ENCODE data around the gene SMG6. TPM values are rescaled to one million over a fixed set of nuclear protein-coding genes. Genes with fewer than 3 reads are reported as not detected.

SMG6 gene
- polyA plus RNA-seq, 1 donor from 2014 or later: 5.9 TPM

DNA sequence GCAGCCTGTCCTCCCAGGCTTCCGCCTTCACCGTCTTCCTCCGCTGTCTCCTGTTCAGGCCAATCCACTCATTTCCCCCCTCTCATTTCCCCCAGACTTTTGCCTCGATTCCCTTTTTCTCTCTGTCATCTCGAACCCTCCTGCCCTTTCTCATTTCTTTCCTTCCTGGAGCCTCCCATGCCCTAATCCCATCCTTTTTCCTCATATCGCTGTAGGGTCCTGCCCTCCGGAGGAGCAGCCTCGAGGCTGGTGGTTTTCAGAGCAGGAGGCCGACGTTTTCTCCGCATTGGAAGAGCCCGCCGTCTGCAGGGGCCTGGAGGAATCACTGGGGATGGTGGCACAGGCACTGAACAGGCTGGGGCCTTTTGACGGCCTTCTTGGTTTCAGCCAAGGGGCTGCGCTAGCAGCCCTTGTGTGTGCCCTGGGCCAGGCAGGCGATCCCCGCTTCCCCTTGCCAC, 261.2 kb downstream of the SMG6 start:
- Mint-ChIP-seq H3K36me3 (peaks cover 5% of the 10 kb centered on the region), H3K9me3 (no peaks in the 10 kb centered on the region), H3K27me3 (no peaks in the 10 kb centered on the region), H3K4me3 (peak overlapping the region; percentile 86 to 95 (median 92)), H3K4me1 (peaks cover 7 to 13% (median 13%) of the 10 kb centered on the region in 3 donors), H3K27ac (peak overlapping the region; percentile 84 to 95 (median 93))

DNA sequence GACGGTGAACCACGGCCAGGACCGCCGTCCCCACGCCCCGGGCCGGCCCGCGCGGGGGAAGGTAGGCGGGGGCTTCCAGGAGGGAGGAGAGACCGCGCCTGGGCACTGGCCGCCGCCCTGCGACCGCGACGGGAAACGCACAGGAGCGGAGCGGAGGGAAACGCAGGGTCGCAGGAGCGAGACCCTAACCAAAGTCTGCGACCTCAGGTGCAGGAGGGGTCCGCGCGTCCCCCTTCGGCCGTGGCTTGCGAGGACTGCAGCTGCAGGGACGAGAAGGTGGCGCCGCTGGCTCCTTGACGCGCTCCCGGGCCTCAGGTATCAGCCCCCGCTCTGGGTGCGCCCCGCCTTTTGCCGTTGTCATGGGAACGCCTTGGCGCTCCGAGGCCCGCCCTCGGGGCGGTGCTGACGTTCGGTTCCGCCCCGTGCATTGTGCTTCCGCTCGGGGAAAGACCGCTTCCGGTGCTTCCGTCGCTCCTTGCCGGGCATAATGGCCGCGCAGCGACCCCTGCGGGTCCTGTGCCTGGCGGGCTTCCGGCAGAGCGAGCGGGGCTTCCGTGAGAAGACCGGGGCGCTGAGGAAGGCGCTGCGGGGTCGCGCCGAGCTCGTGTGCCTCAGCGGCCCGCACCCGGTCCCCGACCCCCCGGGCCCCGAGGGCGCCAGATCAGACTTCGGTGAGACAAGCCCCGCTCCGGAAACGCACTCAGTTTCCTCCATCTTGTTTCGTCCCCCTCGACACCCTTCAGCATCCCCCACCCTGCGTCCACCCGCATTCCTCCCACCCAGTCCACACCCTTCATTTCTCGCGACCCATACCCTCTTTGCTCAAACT, 261.8 kb downstream of the SMG6 start, which contains the start of gene OVCA2:
OVCA2 (plus strand) TSS at position 462 of the 829 bp plus-strand sequence; CDS start at position 488, 26 bp downstream.
- Mint-ChIP-seq H3K27me3 (no peaks in the 10 kb centered on the region), H3K9me3 (no peaks in the 10 kb centered on the region), H3K4me3 (peak within 1 kb of the TSS; percentile 86 to 95 (median 92)), H3K27ac (peak within 1 kb of the TSS; percentile 84 to 95 (median 93)), H3K36me3 (peaks cover 5% of the 10 kb centered on the region), H3K4me1 (peaks cover 7 to 13% (median 13%) of the 10 kb centered on the region in 3 donors)

DNA sequence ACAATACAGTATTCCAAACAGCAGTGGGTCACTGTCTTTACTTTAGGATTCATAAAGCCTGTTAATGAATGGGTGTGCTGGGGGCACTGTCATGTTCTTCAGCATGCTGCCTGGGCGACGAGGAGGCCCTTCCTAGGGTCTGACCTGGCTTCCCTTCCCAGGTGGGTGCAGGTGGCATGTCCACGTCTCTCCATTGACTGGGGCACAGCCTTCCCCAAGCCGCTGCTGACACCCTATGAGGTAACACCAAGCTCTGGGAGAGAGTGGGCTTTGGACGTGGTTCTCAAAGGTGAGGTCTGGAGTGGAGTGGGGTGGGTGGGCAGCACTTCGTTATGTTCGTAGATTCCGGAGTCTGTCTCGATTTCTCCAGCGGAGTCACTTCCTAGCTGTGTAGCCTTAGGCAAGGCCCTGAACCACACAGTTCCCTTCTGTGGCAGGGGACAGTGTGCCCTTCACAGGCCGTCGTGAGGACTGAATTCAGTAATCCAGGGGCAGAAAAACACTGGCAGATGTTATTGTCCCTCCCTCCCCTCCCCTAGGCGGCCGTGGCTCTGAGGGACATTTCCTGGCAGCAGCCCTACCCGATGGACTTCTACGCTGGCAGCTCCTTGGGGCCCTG, 262.5 kb downstream of the SMG6 start:
- H3K9me3 Mint-ChIP-seq: no peaks in the 10 kb centered on the region
- peaks cover 5% of the 10 kb centered on the region for H3K36me3 Mint-ChIP-seq
- peak overlapping the region; percentile 66 to 93 (median 79) for H3K4me3 Mint-ChIP-seq
- peaks cover 7 to 13% (median 13%) of the 10 kb centered on the region in 3 donors for H3K4me1 Mint-ChIP-seq
- no peaks in the 10 kb centered on the region for H3K27me3 Mint-ChIP-seq
- peak overlapping the region in 2 of 3 donors; percentile 39 to 84 for H3K27ac Mint-ChIP-seq

DNA sequence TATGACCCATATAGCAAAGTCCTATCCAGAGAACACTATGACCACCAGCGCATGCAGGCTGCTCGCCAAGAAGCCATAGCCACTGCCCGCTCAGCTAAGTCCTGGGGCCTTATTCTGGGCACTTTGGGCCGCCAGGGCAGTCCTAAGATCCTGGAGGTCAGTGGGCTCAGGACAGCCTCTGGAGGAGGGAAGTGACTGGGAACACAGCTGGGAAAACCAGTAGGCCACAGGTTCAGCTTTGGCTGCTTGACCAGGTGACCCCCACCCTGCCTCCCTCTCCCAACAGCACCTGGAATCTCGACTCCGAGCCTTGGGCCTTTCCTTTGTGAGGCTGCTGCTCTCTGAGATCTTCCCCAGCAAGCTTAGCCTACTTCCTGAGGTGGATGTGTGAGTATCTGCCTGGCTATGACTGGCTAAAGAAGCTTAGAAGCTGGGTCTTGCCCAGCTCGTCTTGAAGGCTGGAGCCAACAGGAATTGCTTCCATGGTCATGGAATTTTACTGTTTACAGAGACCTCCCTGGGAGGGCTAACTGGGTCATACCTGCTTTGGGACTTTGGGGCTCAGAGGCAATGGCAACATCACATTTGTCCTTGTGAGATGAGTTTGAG, 263.3 kb downstream of the SMG6 start:
- Mint-ChIP-seq H3K4me3 (peak overlapping the region; percentile 47 to 91 (median 66)), H3K27me3 (no peaks in the 10 kb centered on the region), H3K9me3 (no peaks in the 10 kb centered on the region), H3K27ac (peak overlapping the region in 2 of 3 donors; percentile 31 to 84), H3K4me1 (peaks cover 7 to 13% (median 13%) of the 10 kb centered on the region in 3 donors), H3K36me3 (peaks cover 5% of the 10 kb centered on the region)

DNA sequence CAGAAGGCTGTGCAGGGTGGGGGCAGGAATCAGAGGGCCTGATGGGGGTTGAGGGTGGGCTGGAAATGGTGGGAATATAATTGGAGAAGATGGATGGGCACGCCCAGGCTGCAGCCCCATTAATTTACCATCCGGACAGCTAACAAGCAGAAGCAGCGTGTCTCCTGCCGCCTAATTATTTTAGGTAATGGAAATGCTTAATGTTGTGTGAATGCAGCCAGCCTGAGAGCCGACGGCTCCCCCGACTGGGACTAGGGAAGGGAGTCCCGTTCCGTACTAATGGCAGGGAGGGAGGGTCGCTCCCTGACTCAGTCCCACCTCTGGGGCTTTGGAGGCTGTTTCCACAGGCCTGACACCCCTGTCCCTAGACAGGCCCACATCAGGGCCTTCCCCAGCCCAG, 266.4 kb downstream of the SMG6 start:
- H3K27ac Mint-ChIP-seq: peak overlapping the region in 2 of 3 donors; percentile 46 to 77
- no peaks in the 10 kb centered on the region for H3K36me3 Mint-ChIP-seq
- peaks cover 4 to 11% (median 10%) of the 10 kb centered on the region in 3 donors for H3K4me1 Mint-ChIP-seq
- H3K27me3 Mint-ChIP-seq: no peaks in the 10 kb centered on the region
- H3K9me3 Mint-ChIP-seq: no peaks in the 10 kb centered on the region
- H3K4me3 Mint-ChIP-seq: no peak overlapping the region

DNA sequence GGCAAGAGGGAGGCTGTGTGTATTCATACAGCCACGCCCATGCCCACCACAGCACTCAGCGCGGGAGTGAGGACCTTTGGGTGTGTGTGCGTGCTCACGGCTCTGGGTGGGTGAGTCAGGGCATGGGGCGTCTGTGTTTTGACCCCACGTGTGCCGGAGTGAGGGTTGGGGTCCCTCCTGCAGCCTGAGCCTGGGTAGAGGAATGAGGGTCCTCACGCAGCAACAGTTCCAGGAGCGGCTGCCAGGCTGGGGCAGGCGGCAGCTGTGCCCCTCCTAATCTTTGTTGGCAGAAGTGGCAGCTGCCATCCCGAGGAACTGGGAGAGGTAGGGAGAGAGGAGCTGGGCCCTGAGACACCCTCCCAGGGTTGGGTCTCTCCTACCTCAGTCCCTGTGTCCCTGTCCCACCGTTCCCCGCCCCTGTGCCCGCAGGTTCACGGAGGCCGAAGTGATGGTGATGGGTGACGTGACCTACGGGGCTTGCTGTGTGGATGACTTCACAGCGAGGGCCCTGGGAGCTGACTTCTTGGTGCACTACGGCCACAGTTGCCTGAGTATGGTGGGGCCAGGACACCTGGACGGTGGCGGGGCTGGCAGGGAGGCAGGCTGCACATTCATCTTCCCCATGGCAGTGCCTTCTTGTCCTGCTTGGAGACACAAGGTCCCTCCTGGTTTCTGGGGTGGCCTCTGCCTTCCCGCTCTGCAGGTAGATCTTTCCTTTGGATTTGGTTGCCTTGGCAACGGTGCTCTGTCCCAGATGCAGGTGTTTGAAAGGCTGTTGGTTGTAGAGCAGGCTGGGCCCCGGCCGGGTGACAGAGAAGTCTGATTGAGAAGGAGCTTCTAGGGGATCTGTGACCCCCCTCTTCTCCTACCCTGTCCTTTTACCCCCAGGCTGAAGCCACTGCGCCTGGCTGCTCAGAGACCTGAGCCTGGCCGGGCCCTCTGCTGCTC, 267.8 kb downstream of the SMG6 start:
- Mint-ChIP-seq H3K9me3 (no peaks in the 10 kb centered on the region), H3K27me3 (no peaks in the 10 kb centered on the region), H3K4me1 (peaks cover 5 to 12% (median 11%) of the 10 kb centered on the region in 3 donors), H3K4me3 (no peak overlapping the region), H3K36me3 (no peaks in the 10 kb centered on the region), H3K27ac (peak overlapping the region in 1 of 3 donors; percentile 51)

DNA sequence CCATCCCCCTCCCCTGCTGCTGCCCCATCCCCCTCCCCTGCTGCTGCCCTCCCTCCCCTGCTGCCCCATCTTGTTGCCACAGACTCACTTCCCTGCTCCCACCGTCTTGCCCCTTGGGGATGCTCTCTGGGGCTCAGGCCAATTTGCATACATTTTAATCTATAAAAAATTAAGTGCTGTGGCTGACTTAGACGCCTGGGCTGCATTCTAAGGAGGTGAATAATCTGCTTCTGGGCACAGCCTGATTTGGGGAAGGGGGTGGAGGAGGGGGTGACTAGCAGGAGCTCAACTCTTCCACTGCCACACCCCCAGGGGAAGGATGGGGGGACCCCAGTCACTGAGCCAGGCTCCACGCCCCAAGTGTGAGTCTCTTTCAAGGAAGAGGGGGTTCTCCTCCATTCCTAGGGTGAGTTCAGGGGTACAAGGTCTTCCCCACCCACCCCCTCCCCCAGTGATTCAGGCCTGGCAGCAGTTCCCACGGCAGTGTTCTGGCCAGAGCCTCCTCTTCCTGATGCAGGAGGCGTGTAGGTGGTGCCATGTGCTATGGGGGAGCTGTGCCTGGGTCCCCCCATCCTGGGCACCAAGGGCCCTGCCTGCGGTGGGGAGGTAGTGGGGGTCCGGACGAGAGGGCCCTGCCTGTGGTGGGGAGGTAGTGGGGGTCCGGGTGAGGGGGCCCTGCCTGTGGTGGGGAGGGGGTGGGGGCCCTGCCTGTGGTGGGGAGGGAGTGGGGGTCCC, 268.6 kb downstream of the SMG6 start:
- Mint-ChIP-seq H3K27me3 (no peaks in the 10 kb centered on the region), H3K4me1 (peaks cover 7 to 16% (median 15%) of the 10 kb centered on the region in 3 donors), H3K27ac (peak overlapping the region in 1 of 3 donors; percentile 51), H3K36me3 (no peaks in the 10 kb centered on the region), H3K9me3 (no peaks in the 10 kb centered on the region), H3K4me3 (peak overlapping the region in 1 of 4 donors; percentile 73)

DNA sequence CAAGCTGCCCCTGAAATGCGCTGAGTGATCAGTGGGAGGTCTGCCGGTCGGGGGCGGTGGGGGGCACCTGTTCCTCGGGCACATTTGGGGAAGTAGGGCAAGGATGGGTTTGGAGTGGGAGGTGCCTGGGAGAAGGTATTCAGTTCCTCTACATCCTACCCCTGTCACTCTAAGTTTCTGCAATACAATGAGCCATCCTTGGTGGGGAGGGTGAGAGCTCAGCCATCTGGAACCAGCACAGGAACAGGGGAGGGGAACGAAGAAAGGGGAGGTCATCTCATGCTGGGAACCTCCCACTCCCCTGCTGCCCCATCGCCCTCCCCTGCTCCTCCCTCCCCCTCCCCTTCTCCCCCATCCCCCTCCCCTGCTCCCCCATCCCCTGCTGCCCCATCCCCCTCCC, 269.4 kb downstream of the SMG6 start:
- Mint-ChIP-seq H3K27ac (no peak overlapping the region), H3K4me1 (peaks cover 7 to 16% (median 15%) of the 10 kb centered on the region in 3 donors), H3K27me3 (no peaks in the 10 kb centered on the region), H3K4me3 (peak overlapping the region in 1 of 4 donors; percentile 47), H3K36me3 (no peaks in the 10 kb centered on the region), H3K9me3 (no peaks in the 10 kb centered on the region)

DNA sequence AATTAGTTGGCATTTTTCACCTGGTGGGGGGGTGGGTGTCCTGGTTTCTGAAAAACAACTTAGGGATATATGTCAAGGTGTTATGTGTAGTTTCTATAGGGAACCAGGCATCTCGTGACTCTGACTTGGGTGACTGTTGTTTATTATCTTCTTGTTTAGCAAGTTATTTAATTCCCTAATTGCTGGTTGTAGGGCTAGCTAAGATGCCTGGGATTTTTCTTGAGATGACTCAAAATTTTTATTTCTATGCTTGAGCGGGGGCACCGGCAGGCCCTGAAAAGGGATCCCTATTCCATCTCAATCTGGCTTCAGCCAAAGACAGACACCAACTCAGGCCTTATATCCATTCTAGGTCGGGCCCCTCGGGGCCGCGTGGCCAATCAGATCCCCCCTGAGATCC, 270.4 kb downstream of the SMG6 start:
- Mint-ChIP-seq H3K4me1 (peaks cover 7 to 16% (median 15%) of the 10 kb centered on the region in 3 donors), H3K36me3 (no peaks in the 10 kb centered on the region), H3K9me3 (no peaks in the 10 kb centered on the region), H3K27me3 (peaks cover 7% of the 10 kb centered on the region), H3K4me3 (peak overlapping the region in 2 of 4 donors; percentile 42 to 62), H3K27ac (peak overlapping the region in 1 of 3 donors; percentile 74)

DNA sequence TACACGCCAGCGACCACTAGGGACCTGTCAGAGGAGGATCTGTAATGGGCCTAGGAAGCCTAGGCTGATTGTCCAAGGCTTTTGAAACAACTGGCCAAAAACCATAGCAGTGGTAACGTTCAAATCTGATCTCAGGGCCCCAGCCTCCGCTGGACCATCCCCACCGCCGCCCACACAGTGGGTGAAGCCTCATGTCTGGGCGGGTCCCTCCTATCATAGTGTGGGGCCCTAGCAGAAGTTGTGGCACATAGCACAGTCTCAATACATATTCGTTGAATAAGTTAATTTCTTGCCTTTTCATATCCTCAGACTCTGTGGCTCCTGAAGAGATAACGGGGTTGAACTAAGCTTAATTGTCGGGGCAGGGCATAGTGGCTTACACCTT, 272.8 kb downstream of the SMG6 start:
- no peaks in the 10 kb centered on the region for H3K9me3 Mint-ChIP-seq
- H3K27me3 Mint-ChIP-seq: peaks cover 24% of the 10 kb centered on the region
- H3K27ac Mint-ChIP-seq: peak overlapping the region; percentile 70 to 97 (median 88)
- H3K4me3 Mint-ChIP-seq: peak overlapping the region; percentile 93 to 98 (median 96)
- no peaks in the 10 kb centered on the region for H3K36me3 Mint-ChIP-seq
- H3K4me1 Mint-ChIP-seq: peaks cover 9 to 21% (median 20%) of the 10 kb centered on the region in 3 donors

DNA sequence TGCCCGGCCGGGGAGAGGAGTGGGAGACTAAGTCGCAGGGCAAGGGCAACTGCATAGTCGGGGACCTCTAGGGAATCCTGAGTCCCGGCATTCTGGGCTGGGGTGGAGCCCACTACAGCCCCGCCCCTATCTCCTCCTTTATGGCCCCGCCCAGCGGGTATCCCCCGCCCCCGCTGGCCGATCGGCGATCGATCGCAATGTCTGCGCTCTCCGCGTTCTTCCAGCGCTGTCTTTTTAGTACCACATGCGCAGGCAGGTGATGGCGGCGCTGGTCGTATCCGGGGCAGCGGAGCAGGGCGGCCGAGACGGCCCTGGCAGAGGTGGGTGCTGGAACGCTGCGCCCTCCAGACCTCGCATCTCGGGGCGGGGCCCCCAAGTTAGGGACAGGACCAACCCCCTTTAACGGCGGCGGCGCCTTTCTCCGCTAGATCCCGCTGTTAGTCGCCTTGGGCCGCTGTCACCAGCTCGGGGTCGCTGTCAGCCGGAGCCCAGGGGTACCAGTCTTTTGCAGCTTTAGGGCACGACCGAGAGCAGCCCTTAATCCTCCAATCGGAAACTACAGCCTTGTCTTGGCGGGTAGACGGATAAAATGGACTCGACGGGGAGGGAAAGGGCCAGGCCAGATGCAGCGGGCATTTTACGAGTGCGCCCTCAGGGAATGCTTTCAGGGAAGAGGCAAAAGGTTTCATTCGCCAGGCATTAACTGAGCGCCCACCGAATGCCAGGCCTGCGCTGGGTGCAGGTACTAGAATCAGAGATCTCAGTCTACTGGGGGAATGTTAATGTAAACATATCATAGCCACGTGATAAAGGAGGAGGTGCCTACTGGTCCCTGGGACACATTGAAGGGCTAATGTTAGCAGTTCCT, 273.4 kb downstream of the SMG6 start, which contains the start of gene DPH1:
DPH1 (plus strand) TSS at position 243 of the 868 bp plus-strand sequence; CDS start at position 260, 17 bp downstream.
- peak within 1 kb of the TSS; percentile 93 to 98 (median 96) for H3K4me3 Mint-ChIP-seq
- H3K9me3 Mint-ChIP-seq: no peaks in the 10 kb centered on the region
- H3K4me1 Mint-ChIP-seq: peaks cover 11 to 21% (median 20%) of the 10 kb centered on the region in 3 donors
- peaks cover 25% of the 10 kb centered on the region for H3K27me3 Mint-ChIP-seq
- H3K36me3 Mint-ChIP-seq: no peaks in the 10 kb centered on the region
- H3K27ac Mint-ChIP-seq: peak within 1 kb of the TSS; percentile 86 to 97 (median 88)

DNA sequence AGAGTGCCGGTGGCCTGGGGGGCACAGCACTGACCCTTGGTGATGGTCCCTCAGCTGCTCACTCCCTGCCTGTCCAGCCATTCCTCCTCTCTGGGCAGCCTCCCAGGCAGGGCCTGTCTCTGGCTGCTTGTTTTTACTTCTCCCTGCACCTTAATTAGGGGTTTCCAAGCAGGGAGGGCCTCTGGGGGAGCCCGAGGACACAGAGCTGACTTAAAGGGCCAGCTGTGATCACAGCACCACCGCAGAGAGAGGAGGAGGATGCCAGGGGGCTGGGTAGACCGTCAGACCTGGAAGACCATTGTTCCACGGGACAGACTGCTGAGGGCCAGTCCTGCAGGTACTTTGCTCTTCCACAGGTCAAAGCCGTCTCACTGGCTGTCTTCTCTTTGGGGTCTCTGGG, 274.8 kb downstream of the SMG6 start:
- peaks cover 28% of the 10 kb centered on the region for H3K27me3 Mint-ChIP-seq
- no peaks in the 10 kb centered on the region for H3K36me3 Mint-ChIP-seq
- H3K9me3 Mint-ChIP-seq: no peaks in the 10 kb centered on the region
- peak overlapping the region in 3 of 4 donors; percentile 22 to 93 (median 28) for H3K4me3 Mint-ChIP-seq
- peak overlapping the region in 1 of 3 donors; percentile 86 for H3K27ac Mint-ChIP-seq
- H3K4me1 Mint-ChIP-seq: peaks cover 11 to 21% (median 20%) of the 10 kb centered on the region in 3 donors
